GM18519 (cell line): ENCODE results near the gene BCORL1.
A peak's percentile ranks its signal among the peaks of the same experiment; 100 is the strongest.

Experiments
- ATAC-seq: cut with Tn5 transposase; IDR thresholded peaks from one replicate; pipeline ENCODE4 v1.9.1; 2021; ENCODE audit warnings: mild to moderate bottlenecking, moderate library complexity; ENCODE audit not compliant: unreplicated experiment, low FRiP score

The BCORL1 gene

GRCh38 chrX:130012683-130013082 is 30.2 kb downstream of the BCORL1 start:
- no peak for ATAC-seq

- no peak for ATAC-seq
Measured at GRCh38 chrX:130013661-130014060, 31.2 kb downstream of the BCORL1 start.

- ATAC-seq = no peak
Measured at GRCh38 chrX:130014356-130014755, 31.9 kb downstream of the BCORL1 start.

- ATAC-seq = no peak
Measured at GRCh38 chrX:130014770-130015169, 32.3 kb downstream of the BCORL1 start.

GRCh38 chrX:130015181-130015580 is 32.7 kb downstream of the BCORL1 start:
- no peak for ATAC-seq

- ATAC-seq = no peak
Measured at GRCh38 chrX:130018143-130018542, 35.7 kb downstream of the BCORL1 start.

- no peak for ATAC-seq
Measured at GRCh38 chrX:130020661-130021324, 38.4 kb downstream of the BCORL1 start.

- peak; percentile 96 for ATAC-seq
Measured at GRCh38 chrX:130024127-130024526, 41.7 kb downstream of the BCORL1 start.

- no peak for ATAC-seq
Measured at GRCh38 chrX:130025256-130025655, 42.8 kb downstream of the BCORL1 start.

GRCh38 chrX:130027569-130027968 is 45.1 kb downstream of the BCORL1 start:
- no peak for ATAC-seq

- no peak for ATAC-seq
Measured at GRCh38 chrX:130028196-130028595, 45.8 kb downstream of the BCORL1 start.

GRCh38 chrX:130030826-130031225 is 48.4 kb downstream of the BCORL1 start:
- ATAC-seq = no peak

GRCh38 chrX:130032552-130032951 is 50.1 kb downstream of the BCORL1 start:
- ATAC-seq = no peak

GRCh38 chrX:130034178-130034577 is 51.7 kb downstream of the BCORL1 start:
- no peak for ATAC-seq

- no peak for ATAC-seq
Measured at GRCh38 chrX:130039847-130040246, 57.4 kb downstream of the BCORL1 start.

- ATAC-seq = no peak
Measured at GRCh38 chrX:130047416-130047815, 65.0 kb downstream of the BCORL1 start.

- ATAC-seq = no peak
Measured at GRCh38 chrX:130048686-130049222, 66.3 kb downstream of the BCORL1 start.

- no peak for ATAC-seq
Measured at GRCh38 chrX:130049821-130050220, 67.4 kb downstream of the BCORL1 start.

- ATAC-seq = no peak
Measured at GRCh38 chrX:130051176-130051845, 68.9 kb downstream of the BCORL1 start.

GRCh38 chrX:130053236-130053635 is 70.8 kb downstream of the BCORL1 start:
- ATAC-seq = no peak

GRCh38 chrX:130055103-130055502 is 72.7 kb downstream of the BCORL1 start:
- ATAC-seq = no peak

- ATAC-seq = no peak
Measured at GRCh38 chrX:130055899-130056298, 73.5 kb downstream of the BCORL1 start.
